Effector memory CD8-positive, alpha-beta T cell (primary cell): Measurements from ENCODE around the gene DPP6.

ENCODE experiments used
- ATAC-seq: fragments of 150-1000 bp; cut with Tn5 transposase; replicated peaks from 2 replicates; pipeline ENCODE4 v1.10.0; 2021; ENCODE audit warnings: mild to moderate bottlenecking, moderate library complexity
- DNase-seq, 3 experiments: peaks; one replicate each; pipeline ENCODE4 v3.0.0; 2021
- H3K27ac Mint-ChIP-seq, 2 donors: one replicate each; pipeline ENCODE4 v1.8.0; 2022; ENCODE audit warnings: mild to moderate bottlenecking in 2 of 2, mixed read lengths in 2 of 2, moderate library complexity in 2 of 2
- H3K27me3 Mint-ChIP-seq, 2 donors: one replicate each; pipeline ENCODE4 v1.8.0; 2022; ENCODE audit warnings: mixed read lengths in 2 of 2
- H3K36me3 Mint-ChIP-seq: one replicate; pipeline ENCODE4 v1.8.0; 2022; ENCODE audit warnings: mild to moderate bottlenecking, moderate library complexity, mixed read lengths; ENCODE audit not compliant: insufficient read depth
- H3K4me1 Mint-ChIP-seq, 2 donors: one replicate each; pipeline ENCODE4 v1.8.0; 2022; ENCODE audit warnings: low read depth in 2 of 2, mixed read lengths in 2 of 2
- H3K4me3 Mint-ChIP-seq, 2 donors: one replicate each; pipeline ENCODE4 v1.8.0; 2022; ENCODE audit warnings: mild to moderate bottlenecking in 2 of 2, mixed read lengths in 2 of 2, moderate library complexity in 2 of 2
- H3K9me3 Mint-ChIP-seq, 2 donors: one replicate each; pipeline ENCODE4 v1.8.0; 2022; ENCODE audit warnings: mixed read lengths in 2 of 2

The DPP6 gene

GRCh38 chr7:154255324-154255723, 203.1 kb downstream of the DPP6 start:
- H3K36me3 Mint-ChIP-seq = no peaks in the 10 kb centered on the region
- DNase-seq (no peak), ATAC-seq (no peak)
- peaks cover 11 to 23% of the 10 kb centered on the region in 2 donors for H3K9me3 Mint-ChIP-seq
- no peak overlapping the region for H3K27ac Mint-ChIP-seq
- H3K4me1 Mint-ChIP-seq = no peaks in the 10 kb centered on the region
- no peaks in the 10 kb centered on the region for H3K27me3 Mint-ChIP-seq
- no peak overlapping the region for H3K4me3 Mint-ChIP-seq

DNA sequence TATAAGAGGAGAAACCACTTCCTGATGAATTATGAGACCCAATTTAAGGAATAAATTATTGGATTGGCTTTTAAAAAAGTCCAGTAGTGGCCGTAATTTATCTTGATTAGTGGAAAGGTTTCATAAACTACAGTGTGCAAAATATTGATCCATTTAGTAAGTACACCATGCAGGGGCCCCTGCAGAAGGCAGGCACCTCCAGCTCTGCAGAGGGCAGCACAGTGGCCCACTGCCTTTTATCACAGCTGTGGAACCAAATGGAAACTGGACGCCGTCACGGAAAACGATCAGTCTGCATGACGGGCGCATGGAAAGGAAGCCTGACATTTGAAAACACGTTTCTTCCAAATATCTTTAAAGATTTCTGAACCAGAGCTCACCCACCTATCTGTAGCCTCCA, 204.0 kb downstream of the DPP6 start:
- no peak overlapping the region for H3K27ac Mint-ChIP-seq
- H3K4me1 Mint-ChIP-seq = no peaks in the 10 kb centered on the region
- peaks cover 11 to 15% of the 10 kb centered on the region in 2 donors for H3K9me3 Mint-ChIP-seq
- no peaks in the 10 kb centered on the region for H3K27me3 Mint-ChIP-seq
- H3K4me3 Mint-ChIP-seq = no peak overlapping the region
- DNase-seq (no peak), ATAC-seq (no peak)
- H3K36me3 Mint-ChIP-seq = no peaks in the 10 kb centered on the region

GRCh38 chr7:154259396-154259795, 207.2 kb downstream of the DPP6 start:
- no peak for ATAC-seq
- Mint-ChIP-seq H3K27ac (no peak overlapping the region), H3K36me3 (no peaks in the 10 kb centered on the region), H3K9me3 (peaks cover 11% of the 10 kb centered on the region in 2 donors), H3K27me3 (no peaks in the 10 kb centered on the region), H3K4me1 (no peaks in the 10 kb centered on the region), H3K4me3 (no peak overlapping the region)
- DNase-seq = no peak

GRCh38 chr7:154287356-154287755, 235.2 kb downstream of the DPP6 start:
- Mint-ChIP-seq H3K4me3 (no peak overlapping the region), H3K27ac (no peak overlapping the region), H3K36me3 (no peaks in the 10 kb centered on the region), H3K9me3 (peaks cover 4 to 7% of the 10 kb centered on the region in 2 donors), H3K27me3 (no peaks in the 10 kb centered on the region), H3K4me1 (no peaks in the 10 kb centered on the region)
- DNase-seq (no peak), ATAC-seq (no peak)

DNA sequence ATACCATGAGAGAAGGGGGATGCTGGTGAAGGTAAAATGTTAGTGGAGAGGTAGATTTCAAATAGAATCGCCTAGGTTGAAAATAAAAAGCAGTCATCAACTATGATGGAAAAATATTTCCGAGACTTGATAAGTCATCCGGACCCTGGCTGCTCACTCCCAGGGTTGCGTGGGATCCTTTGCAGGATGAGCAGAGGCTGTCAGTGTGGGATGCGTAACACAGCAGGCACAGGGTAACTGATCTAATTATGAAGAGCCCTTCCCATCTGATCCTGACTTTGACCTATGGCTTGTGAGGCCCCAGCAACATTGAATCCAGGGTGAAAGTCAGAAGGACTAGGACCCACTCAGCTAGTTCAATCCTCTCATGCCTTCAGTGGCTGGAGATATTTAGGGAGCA, 236.9 kb downstream of the DPP6 start:
- Mint-ChIP-seq H3K27ac (no peak overlapping the region), H3K36me3 (no peaks in the 10 kb centered on the region), H3K4me3 (no peak overlapping the region), H3K9me3 (peaks cover 4 to 7% of the 10 kb centered on the region in 2 donors), H3K4me1 (no peaks in the 10 kb centered on the region), H3K27me3 (no peaks in the 10 kb centered on the region)
- ATAC-seq (no peak), DNase-seq (no peak)

GRCh38 chr7:154296443-154296842, 244.2 kb downstream of the DPP6 start:
- Mint-ChIP-seq H3K27me3 (no peaks in the 10 kb centered on the region), H3K27ac (no peak overlapping the region), H3K9me3 (peaks cover 4 to 10% of the 10 kb centered on the region in 2 donors), H3K4me1 (no peaks in the 10 kb centered on the region), H3K4me3 (no peak overlapping the region), H3K36me3 (no peaks in the 10 kb centered on the region)
- DNase-seq (no peak), ATAC-seq (no peak)

DNA sequence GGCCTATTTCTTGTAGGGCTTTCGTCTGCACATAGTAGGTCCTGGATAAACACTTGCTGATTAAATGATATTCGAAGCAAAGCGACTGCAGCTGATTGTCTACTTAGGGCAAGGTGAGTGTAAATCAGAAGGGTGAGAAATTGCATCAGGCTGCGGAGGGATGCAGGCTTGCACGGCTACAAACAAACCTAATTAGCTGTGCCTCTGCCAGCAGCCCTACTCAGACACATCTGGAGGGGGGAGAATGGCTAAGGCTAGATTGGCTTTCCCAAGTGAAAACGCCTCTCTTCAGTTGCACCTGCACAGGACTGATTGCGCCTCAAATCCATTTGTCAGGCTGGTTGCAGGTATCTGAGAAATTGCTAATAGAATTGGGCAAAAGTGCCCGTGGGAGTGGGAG, 247.5 kb downstream of the DPP6 start:
- Mint-ChIP-seq H3K27ac (no peak overlapping the region), H3K4me1 (no peaks in the 10 kb centered on the region), H3K9me3 (peaks cover 6 to 20% of the 10 kb centered on the region in 2 donors), H3K4me3 (no peak overlapping the region), H3K36me3 (no peaks in the 10 kb centered on the region), H3K27me3 (no peaks in the 10 kb centered on the region)
- ATAC-seq = no peak
- DNase-seq = no peak

DNA sequence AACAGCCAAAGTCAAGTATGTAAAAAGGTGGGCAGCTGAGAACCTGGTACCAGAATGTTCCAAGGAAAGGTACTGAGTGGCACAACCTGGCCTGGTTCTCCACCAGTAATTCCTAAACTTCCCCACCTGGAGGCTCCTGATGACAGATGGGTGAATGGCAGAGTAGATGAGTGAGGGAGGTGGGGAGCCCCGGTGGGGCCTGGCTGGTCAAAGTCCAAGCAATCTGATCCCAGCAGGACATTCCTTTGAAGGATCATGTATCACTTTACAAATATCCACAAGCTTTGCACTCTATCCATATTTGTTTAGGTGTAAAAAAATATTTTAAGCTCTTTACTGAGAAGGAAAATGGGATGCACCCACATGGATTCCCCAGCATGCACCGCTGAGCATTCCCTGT, 250.2 kb downstream of the DPP6 start:
- DNase-seq = no peak
- no peak for ATAC-seq
- no peaks in the 10 kb centered on the region for H3K27me3 Mint-ChIP-seq
- no peak overlapping the region for H3K4me3 Mint-ChIP-seq
- no peak overlapping the region for H3K27ac Mint-ChIP-seq
- peaks cover 5 to 19% of the 10 kb centered on the region in 2 donors for H3K9me3 Mint-ChIP-seq
- no peaks in the 10 kb centered on the region for H3K4me1 Mint-ChIP-seq
- H3K36me3 Mint-ChIP-seq = no peaks in the 10 kb centered on the region

DNA sequence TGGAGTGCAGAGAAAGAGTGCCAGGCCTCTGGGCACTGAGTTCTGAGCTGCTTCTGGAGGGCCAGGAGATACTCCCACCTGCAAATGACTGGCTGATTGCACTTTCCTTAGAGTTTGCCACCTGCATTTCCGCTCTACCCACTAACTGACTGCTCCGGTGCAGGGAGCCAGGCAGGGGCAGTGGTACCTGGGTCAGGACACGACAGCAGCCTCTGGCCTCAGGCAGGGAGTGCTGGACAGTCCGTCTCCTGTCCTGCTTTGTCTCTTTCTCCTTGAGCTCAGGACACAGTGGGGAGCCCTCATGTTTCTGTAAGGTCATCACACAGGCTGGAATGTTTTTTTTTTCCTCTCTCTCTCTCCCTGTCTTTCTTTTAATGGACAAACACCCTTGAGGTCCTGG, 252.0 kb downstream of the DPP6 start:
- no peak overlapping the region for H3K4me3 Mint-ChIP-seq
- H3K4me1 Mint-ChIP-seq = no peaks in the 10 kb centered on the region
- no peaks in the 10 kb centered on the region for H3K27me3 Mint-ChIP-seq
- H3K27ac Mint-ChIP-seq = no peak overlapping the region
- H3K9me3 Mint-ChIP-seq = peaks cover 2 to 15% of the 10 kb centered on the region in 2 donors
- H3K36me3 Mint-ChIP-seq = no peaks in the 10 kb centered on the region
- ATAC-seq (no peak), DNase-seq (no peak)

GRCh38 chr7:154304740-154305700, 252.8 kb downstream of the DPP6 start:
- DNase-seq (no peak), ATAC-seq (no peak)
- Mint-ChIP-seq H3K36me3 (no peaks in the 10 kb centered on the region), H3K4me3 (no peak overlapping the region), H3K27ac (no peak overlapping the region), H3K9me3 (peaks cover 5 to 21% of the 10 kb centered on the region in 2 donors), H3K27me3 (no peaks in the 10 kb centered on the region), H3K4me1 (no peaks in the 10 kb centered on the region)

DNA sequence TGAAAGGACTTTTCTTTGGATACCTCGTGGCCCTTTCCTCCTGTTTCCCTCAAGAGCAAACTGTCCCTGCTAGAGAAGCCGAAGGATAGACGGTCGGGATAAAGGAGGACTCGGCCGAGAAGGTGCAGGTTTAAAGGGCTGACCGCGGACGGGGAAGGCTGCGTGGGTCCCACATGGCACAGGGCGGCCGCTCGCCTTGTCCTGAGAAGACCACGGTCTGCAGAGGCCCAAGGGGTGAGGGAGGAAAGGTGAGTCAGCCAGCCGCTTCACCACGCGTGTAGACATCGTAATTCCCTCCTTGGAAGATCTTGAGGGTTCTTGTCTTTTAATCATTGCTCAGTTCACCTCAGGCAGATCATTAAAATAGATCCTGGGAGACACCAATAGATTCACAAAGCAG, 253.8 kb downstream of the DPP6 start:
- DNase-seq (no peak), ATAC-seq (no peak)
- no peaks in the 10 kb centered on the region for H3K36me3 Mint-ChIP-seq
- no peaks in the 10 kb centered on the region for H3K27me3 Mint-ChIP-seq
- H3K4me3 Mint-ChIP-seq = no peak overlapping the region
- H3K9me3 Mint-ChIP-seq = peaks cover 5 to 21% of the 10 kb centered on the region in 2 donors
- no peaks in the 10 kb centered on the region for H3K4me1 Mint-ChIP-seq
- no peak overlapping the region for H3K27ac Mint-ChIP-seq

GRCh38 chr7:154308928-154309327, 256.7 kb downstream of the DPP6 start:
- ATAC-seq (no peak), DNase-seq (no peak)
- no peaks in the 10 kb centered on the region for H3K27me3 Mint-ChIP-seq
- peaks cover 7 to 15% of the 10 kb centered on the region in 2 donors for H3K9me3 Mint-ChIP-seq
- H3K36me3 Mint-ChIP-seq = no peaks in the 10 kb centered on the region
- H3K4me1 Mint-ChIP-seq = no peaks in the 10 kb centered on the region
- no peak overlapping the region for H3K4me3 Mint-ChIP-seq
- no peak overlapping the region for H3K27ac Mint-ChIP-seq

GRCh38 chr7:154310114-154310513, 257.9 kb downstream of the DPP6 start:
- ATAC-seq (no peak), DNase-seq (no peak)
- no peaks in the 10 kb centered on the region for H3K4me1 Mint-ChIP-seq

DNA sequence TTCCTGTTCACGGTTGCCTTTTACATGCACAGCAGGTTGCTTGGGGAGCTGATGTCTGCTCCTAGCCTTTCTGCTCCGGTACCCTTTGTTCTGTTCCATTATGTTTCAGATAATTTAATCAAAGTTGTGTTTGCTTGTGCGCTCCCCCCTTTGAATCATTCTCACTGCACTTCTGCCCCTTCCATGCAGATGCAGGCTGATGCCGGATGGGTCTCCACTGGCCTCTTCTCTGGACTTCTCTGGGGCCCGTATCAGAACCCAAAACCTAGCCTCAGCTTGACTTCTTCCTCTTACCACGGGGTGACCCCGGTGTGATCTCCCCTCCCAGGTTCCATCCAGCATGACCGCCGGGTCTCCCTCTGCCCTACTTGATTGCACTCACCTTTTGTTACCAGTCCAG, 272.0 kb downstream of the DPP6 start:
- ATAC-seq (no peak), DNase-seq (no peak)
- no peak overlapping the region for H3K27ac Mint-ChIP-seq
- no peak overlapping the region for H3K4me3 Mint-ChIP-seq
- no peaks in the 10 kb centered on the region for H3K36me3 Mint-ChIP-seq
- H3K4me1 Mint-ChIP-seq = no peaks in the 10 kb centered on the region
- peaks cover 9 to 16% of the 10 kb centered on the region in 2 donors for H3K9me3 Mint-ChIP-seq
- H3K27me3 Mint-ChIP-seq = no peaks in the 10 kb centered on the region

More at GRCh38 chr7:154310114-154310513, 257.9 kb downstream of the DPP6 start:
- Mint-ChIP-seq H3K9me3 (peaks cover 7 to 8% of the 10 kb centered on the region in 2 donors), H3K27ac (no peak overlapping the region), H3K36me3 (no peaks in the 10 kb centered on the region), H3K27me3 (no peaks in the 10 kb centered on the region), H3K4me3 (no peak overlapping the region)
